HepG2 (cell line): Measurements from ENCODE around the gene LRRC3. TPM values are rescaled to one million over a fixed set of nuclear protein-coding genes. Genes with fewer than 3 reads are reported as not detected.
A peak's percentile ranks its signal among the peaks of the same experiment; 100 is the strongest.

Experiments
- ATM ChIP-seq: fragments of 450-650 bp; IDR thresholded peaks from 2 replicates; pipeline ENCODE4 v1.7.1; 2017; ENCODE audit warnings: mild to moderate bottlenecking, borderline replicate concordance
- FOXJ3 ChIP-seq: sonication (generic); formaldehyde crosslinking; IDR thresholded peaks from 2 replicates; pipeline ENCODE4 v1.4.0; 2020; ENCODE audit warnings: missing genetic modification reagents, mild to moderate bottlenecking, borderline replicate concordance
- GLI4 ChIP-seq: sonication (generic); formaldehyde crosslinking; IDR thresholded peaks from 2 replicates; pipeline ENCODE4 v1.5.1; 2020; ENCODE audit warnings: missing genetic modification reagents, mild to moderate bottlenecking, moderate library complexity, borderline replicate concordance
- NBN ChIP-seq: fragments of 450-650 bp; conservative IDR thresholded peaks from 2 replicates; pipeline ENCODE4 v1.6.1; 2017
- POGK ChIP-seq: sonication (generic); formaldehyde crosslinking; conservative IDR thresholded peaks from 2 replicates; pipeline ENCODE4 v1.8.0; 2022; ENCODE audit warnings: mild to moderate bottlenecking, moderate library complexity, missing genetic modification reagents
- PPARG ChIP-seq: conservative IDR thresholded peaks from 2 replicates; pipeline ENCODE4 v1.6.1; 2016; ENCODE audit warnings: missing biosample characterization, missing genetic modification reagents
- RBFOX2 ChIP-seq: fragments of 200-400 bp; formaldehyde crosslinking; IDR thresholded peaks from 2 replicates; pipeline ENCODE4 v1.6.1; 2017; ENCODE audit warnings: low read depth, mild to moderate bottlenecking, low read length
- TAF1 ChIP-seq: sonication (generic); formaldehyde crosslinking; IDR thresholded peaks from 2 replicates; pipeline ENCODE4 v1.4.0; 2020; ENCODE audit warnings: missing genetic modification reagents
- XRCC5 ChIP-seq: fragments of 200-400 bp; formaldehyde crosslinking; optimal IDR thresholded peaks from 2 replicates; pipeline ENCODE3; 2017; ENCODE audit warnings: mild to moderate bottlenecking, low read length
- ZBTB3 ChIP-seq: sonication (generic); formaldehyde crosslinking; IDR thresholded peaks from 2 replicates; pipeline ENCODE4 v1.4.0; 2020; ENCODE audit warnings: low read depth, mild to moderate bottlenecking, moderate library complexity, missing genetic modification reagents, borderline replicate concordance
- ZNF296 ChIP-seq: sonication (generic); formaldehyde crosslinking; conservative IDR thresholded peaks from 2 replicates; pipeline ENCODE4 v1.5.0; 2020; ENCODE audit warnings: mild to moderate bottlenecking, missing genetic modification reagents
- ZNF512B ChIP-seq: sonication (generic); formaldehyde crosslinking; IDR thresholded peaks from 2 replicates; pipeline ENCODE4 v1.5.1; 2020; ENCODE audit warnings: missing genetic modification reagents, mild to moderate bottlenecking, borderline replicate concordance
- ZNF597 ChIP-seq: sonication (generic); formaldehyde crosslinking; IDR thresholded peaks from 2 replicates; pipeline ENCODE4 v1.5.0; 2020; ENCODE audit warnings: missing genetic modification reagents
- ZNF615 ChIP-seq: sonication (generic); formaldehyde crosslinking; IDR thresholded peaks from 2 replicates; pipeline ENCODE4 v1.5.0; 2020; ENCODE audit warnings: mild to moderate bottlenecking, missing genetic modification reagents, borderline replicate concordance
- ZNF724P ChIP-seq: sonication (generic); formaldehyde crosslinking; IDR thresholded peaks from 2 replicates; pipeline ENCODE4 v1.8.0; 2022; ENCODE audit warnings: missing genetic modification reagents, borderline replicate concordance
- ZNF747 ChIP-seq: sonication (generic); formaldehyde crosslinking; IDR thresholded peaks from 2 replicates; pipeline ENCODE4 v1.8.1; 2023; ENCODE audit warnings: missing genetic modification reagents, mild to moderate bottlenecking, borderline replicate concordance
- ZNF761 ChIP-seq: sonication (generic); formaldehyde crosslinking; conservative IDR thresholded peaks from 2 replicates; pipeline ENCODE4 v1.4.0; 2020; ENCODE audit warnings: mild to moderate bottlenecking, missing genetic modification reagents
- ZNF878 ChIP-seq: sonication (generic); formaldehyde crosslinking; IDR thresholded peaks from 2 replicates; pipeline ENCODE4 v1.8.1; 2023; ENCODE audit warnings: mild to moderate bottlenecking, missing genetic modification reagents, moderate library complexity
- ZSCAN12 ChIP-seq: sonication (generic); formaldehyde crosslinking; IDR thresholded peaks from 2 replicates; pipeline ENCODE4 v1.9.0; 2021; ENCODE audit warnings: mild to moderate bottlenecking, missing genetic modification reagents
- polyA plus RNA-seq, 8 experiments: library from polyadenylated mRNA; depleted of rRNA in 3 of 8; stranded (reverse) in 7 of 8; unstranded in 1 of 8; fragments of >200 nt; fragmentation: Illumina TruSeq in 4 of 8; extraction: Trizol in 4 of 8; gene quantifications; 2 replicates each; pipeline versions ENCODE4 v1.2.1 to v1.2.3, GENCODE V29; 2011 to 2016; ENCODE audit warnings: low read depth in 4 of 8, missing spikeins in 1 of 8, mixed read lengths in 1 of 8; ENCODE audit not compliant: insufficient read depth in 1 of 8
- total RNA-seq, 5 experiments: library from RNA; depleted of rRNA; stranded (reverse); fragments of >200 nt; fragmentation: Illumina TruSeq; extraction: Trizol; gene quantifications; 2 replicates each; pipeline ENCODE4 v1.2.3, GENCODE V29; 2016; ENCODE audit warnings: low read depth in 1 of 5

The LRRC3 gene
- total and polyA plus RNA-seq, 2 of the 13 experiments (the other 11 are each of a cell fraction or from before 2014, with no cell fraction given): 4.8 to 16.5 TPM

- TF ChIP-seq POGK (CRISPR knock-in tag): no peak
- TF ChIP-seq FOXJ3 (CRISPR knock-in tag): no peak; the same call in 1 of the 2 replicates
- TF ChIP-seq RBFOX2: no peak
- peak; percentile 73 for TF ChIP-seq XRCC5
- TF ChIP-seq ZNF615 (CRISPR knock-in tag): no peak
- no peak for TF ChIP-seq TAF1
- no peak for TF ChIP-seq ZNF597 (CRISPR knock-in tag)
- TF ChIP-seq ZNF878 (CRISPR knock-in tag): peak; percentile 86
- TF ChIP-seq ZNF296 (CRISPR knock-in tag): no peak
- TF ChIP-seq GLI4 (CRISPR knock-in tag): no peak
- no peak for TF ChIP-seq ATM
- TF ChIP-seq ZNF724P (CRISPR knock-in tag): no peak
- no peak for TF ChIP-seq NBN
- TF ChIP-seq ZSCAN12 (CRISPR knock-in tag): no peak
- TF ChIP-seq ZBTB3 (CRISPR knock-in tag): no peak
- 0 out of 2 replicates have a peak, but pooled peaks have one; percentile 79 for TF ChIP-seq ZNF747 (CRISPR knock-in tag)
- TF ChIP-seq PPARG (CRISPR knock-in tag): peak; percentile 46; the same call in 1 of the 2 replicates
- TF ChIP-seq ZNF512B (CRISPR knock-in tag): no peak
- TF ChIP-seq ZNF761 (CRISPR knock-in tag): no peak
These were observed 50.5 kb downstream of the LRRC3 start (continued) for GRCh38 chr21:44505673-44506278.
